Measurements from ENCODE around the gene CLEC16A.

CLEC16A gene

DNA sequence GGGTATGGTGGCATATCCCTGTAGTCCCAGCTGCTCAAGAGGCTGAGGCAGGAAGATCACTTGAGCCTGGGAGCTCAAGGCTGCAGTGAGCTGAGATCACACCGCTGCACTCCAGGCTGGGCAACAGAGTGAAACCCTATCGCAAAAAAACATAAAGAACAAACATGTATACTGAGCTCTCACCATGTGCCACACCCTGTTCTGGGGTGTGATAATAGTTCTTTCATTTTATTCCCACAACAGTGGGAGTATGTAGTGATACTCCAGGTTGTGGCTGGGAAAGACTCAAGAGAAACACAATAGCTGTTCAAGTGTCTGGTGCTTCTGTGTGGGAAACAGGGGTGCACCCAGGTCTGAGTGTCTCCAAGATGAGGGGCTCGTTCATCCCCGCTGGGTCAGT is 221.0 kb downstream of the CLEC16A start:
- no peak for DNase-seq

DNA sequence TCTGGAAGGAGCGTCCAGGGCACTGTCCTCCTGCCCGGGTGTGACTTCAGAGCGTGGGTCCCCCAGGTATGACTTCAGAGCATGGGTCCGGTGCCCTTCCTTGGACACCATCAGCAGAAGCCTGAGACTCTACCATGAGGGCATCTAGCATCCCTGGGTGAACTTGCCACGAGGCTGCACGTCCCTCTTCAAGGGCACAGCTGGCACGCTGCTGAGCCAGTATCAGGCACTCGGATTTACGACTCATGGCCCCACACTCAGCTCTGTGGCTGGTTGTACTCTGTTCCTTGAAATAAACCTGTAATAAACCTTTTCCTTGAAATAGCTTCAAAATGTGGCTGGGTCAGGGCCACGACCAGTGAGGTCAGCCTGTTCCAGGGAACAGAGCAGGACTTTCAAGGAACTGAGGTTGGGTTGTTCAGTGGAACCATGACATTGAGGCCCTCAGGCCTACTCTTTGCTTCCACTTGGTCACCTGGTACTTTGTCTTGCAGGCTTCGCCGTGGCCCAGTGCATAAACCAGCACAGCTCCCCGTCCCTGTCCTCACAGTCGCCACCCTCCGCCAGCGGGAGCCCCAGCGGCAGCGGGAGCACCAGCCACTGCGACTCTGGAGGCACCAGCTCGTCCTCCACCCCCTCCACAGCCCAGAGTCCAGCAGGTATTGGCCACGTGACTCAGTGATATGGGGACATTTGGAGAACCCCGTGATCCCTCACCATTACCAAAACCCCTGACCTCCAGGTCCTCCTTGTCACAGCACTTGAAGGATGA is 221.7 kb downstream of the CLEC16A start:
- no peak for DNase-seq

- DNase-seq, result no peak
Observed at GRCh38 chr16:11167581-11167980, 223.2 kb downstream of the CLEC16A start.

- no peak for DNase-seq
Observed at GRCh38 chr16:11168386-11169051, 224.2 kb downstream of the CLEC16A start.

DNA sequence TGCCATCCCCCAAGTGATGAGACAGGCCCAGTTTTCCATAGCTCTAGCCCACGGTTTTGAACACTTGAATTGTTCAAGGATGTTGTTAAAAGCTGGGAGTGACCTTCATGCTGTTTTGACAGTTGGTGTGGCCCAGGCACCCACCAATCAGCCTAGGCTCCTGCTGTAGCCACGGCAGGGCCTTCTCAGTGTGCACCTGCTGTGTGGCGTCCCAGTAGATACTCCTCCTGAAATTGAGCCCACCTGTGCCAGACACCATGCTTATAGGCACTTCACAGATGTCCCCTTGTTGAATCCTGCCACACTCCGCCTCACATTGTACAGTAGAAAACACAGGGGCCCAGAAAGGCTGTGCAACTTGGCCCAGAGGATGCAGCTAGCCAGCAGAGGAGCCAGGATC is 225.3 kb downstream of the CLEC16A start:
- DNase-seq, result no peak

GRCh38 chr16:11170201-11170600 is 225.8 kb downstream of the CLEC16A start:
- no peak for DNase-seq

GRCh38 chr16:11170696-11171447 is 226.5 kb downstream of the CLEC16A start:
- no peak for DNase-seq

DNA sequence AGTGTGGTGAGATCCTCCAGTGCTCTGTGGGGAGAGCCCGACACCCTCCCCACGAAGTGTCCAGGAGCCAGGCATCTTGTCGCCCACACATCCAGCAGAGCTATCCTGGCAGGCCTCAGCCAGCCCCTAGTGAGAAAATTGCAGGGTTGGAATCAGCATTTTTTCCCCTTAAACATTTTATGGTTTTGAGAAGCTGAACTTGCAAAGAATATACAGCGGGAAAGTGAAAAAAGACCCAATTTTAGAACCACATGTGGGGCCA is 227.0 kb downstream of the CLEC16A start:
- no peak for DNase-seq

DNA sequence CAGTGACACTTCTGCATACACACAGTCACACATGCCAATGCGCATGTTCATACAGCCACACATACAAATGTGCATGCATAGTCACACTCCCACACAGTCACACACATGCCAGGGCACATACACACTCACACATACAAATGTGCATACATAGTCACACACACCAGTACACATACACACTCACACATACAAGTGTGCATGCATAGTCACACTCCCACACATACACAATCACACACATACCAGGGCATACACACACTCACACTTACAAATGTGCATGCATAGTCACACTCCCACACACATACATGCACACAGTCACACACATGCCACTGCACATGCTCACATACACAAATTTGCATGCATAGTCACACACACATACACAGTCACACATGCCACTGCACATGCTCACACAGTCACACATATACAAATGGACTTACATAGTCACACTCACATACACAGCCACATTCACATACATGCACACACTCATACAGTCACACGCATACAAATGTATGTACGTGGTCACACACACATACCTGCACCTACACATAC is 227.5 kb downstream of the CLEC16A start:
- DNase-seq, result no peak

GRCh38 chr16:11173426-11173825 is 229.1 kb downstream of the CLEC16A start:
- DNase-seq, result no peak

GRCh38 chr16:11174141-11174540 is 229.8 kb downstream of the CLEC16A start:
- DNase-seq, result no peak

GRCh38 chr16:11175106-11175786 is 230.9 kb downstream of the CLEC16A start:
- DNase-seq, result no peak

DNA sequence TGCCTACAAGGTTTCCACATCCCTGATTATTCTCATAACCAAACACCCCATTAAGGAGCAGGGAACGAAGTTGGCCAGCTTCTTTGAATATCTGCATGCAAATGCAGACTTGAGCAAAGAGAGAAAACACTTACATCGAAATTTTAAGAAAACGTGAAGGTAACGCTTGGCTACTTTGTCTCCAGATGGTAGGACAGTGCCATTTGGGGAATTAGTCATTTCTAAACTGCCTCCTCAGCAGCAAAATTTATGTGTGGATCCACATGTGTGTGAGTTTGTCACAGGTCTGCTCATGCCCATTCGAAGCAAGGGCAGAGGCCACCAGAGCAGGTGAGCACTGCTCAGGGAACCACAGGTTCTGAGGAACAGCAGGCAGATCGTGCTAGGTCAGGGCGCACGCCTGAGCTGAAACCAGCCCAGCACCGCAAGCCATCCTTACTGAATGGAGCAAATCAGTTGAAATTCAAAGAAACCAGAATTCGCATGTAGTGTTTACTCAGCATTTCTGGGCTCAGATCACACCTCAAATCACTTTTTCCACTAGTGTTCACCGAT is 231.5 kb downstream of the CLEC16A start:
- DNase-seq, result no peak

GRCh38 chr16:11177578-11178160 is 233.3 kb downstream of the CLEC16A start:
- no peak for DNase-seq

DNA sequence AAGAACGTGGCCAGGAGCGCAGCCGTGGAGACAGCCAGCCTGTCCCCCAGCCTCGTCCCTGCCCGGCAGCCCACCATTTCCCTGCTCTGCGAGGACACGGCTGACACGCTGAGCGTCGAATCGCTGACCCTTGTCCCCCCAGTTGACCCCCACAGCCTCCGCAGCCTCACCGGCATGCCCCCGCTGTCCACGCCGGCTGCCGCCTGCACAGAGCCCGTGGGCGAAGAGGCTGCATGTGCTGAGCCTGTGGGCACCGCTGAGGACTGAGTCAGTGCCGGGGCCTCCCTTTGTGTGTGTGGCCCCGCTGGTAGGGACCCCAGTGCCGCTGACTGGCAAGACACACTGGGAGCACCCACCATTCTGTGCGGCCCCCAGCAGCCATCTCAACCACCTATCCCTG is 234.1 kb downstream of the CLEC16A start:
- DNase-seq, result no peak

DNA sequence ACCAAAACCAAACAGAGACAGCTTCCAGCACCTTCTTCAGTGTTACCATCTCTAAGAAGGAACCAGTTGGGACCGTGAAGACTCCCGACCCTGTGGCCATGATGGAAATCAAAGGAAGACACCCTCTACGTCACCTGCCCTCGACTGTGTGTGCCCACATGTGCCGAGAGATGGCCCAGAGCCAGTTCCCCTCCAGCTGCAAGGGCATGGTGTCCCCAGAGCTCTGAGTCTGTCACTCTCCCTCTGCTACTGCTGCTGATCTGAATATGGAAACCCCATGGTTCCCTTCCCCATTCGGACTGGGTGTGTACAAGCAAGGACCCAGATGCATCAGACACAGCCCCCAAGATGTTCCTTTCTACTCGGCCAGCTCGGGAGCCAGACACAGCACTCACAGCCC is 235.2 kb downstream of the CLEC16A start:
- no peak for DNase-seq

- DNase-seq, result no peak
Observed at GRCh38 chr16:11180489-11180888, 236.1 kb downstream of the CLEC16A start.

GRCh38 chr16:11181242-11181898 is 237.0 kb downstream of the CLEC16A start:
- no peak for DNase-seq

- DNase-seq, result no peak
Observed at GRCh38 chr16:11181899-11182279, 237.5 kb downstream of the CLEC16A start.

DNA sequence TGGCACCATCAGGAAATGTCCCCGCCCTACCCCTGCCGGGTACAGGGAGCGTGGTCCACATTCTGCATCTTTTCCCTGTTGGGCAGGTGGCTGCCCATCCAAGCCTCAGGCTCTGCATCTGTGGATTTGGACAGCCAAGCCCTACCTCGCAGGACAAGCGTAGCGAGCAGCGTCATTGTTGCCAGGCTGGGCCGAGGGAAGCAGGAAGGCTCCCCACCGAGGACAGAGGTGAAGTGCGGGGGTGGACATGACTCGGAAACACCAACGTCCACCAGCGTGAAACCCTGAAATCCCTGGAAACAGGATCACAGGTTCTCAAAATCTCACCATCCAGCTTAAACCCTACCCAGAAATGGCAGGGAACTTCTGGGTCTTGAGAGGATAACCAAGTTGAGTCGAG is 238.0 kb downstream of the CLEC16A start:
- no peak for DNase-seq

- no peak for DNase-seq
Observed at GRCh38 chr16:11183035-11183812, 238.9 kb downstream of the CLEC16A start.

Data from right hindlimb (tissue), 1 donor.